ENCODE measurements around the gene VWC2L.

Gene VWC2L

DNA sequence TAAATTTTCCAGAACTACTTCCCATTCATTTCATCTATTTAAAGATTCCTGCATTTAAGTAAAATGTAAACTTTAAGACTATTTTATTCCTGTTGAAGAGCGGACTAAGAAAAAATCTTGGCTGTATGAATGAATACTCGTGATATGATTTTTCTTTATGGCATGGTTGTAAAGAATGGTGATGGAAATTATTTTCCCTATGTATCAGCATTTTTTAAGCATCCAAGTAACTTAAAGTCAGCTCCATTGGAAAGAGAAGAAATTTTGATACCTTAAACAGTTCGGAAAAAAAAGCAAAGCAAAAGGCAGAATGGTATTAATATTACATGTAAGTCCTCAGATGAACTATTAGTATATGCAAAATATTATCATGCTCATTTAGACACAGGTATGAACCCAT, 58.9 kb downstream of the VWC2L start:
- DNase-seq, result no peak

DNA sequence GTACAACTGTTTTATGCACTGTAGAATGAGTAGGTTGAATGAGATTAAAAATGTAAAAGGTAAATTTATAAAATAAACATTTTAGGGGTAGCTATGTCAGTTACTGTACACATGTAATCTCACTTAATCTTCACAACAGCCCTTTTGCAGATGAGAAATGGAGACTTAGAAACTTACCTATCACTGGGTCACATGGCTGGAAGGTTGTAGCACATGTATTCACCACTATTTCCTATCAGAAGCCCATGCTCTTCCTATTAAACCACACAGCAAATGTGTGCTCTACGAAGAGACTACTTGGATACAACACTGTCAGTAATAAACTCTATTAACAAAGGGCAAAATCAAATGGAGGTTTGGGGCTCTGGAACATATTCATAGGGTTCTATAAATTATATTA, 60.5 kb downstream of the VWC2L start:
- no peak for DNase-seq

DNA sequence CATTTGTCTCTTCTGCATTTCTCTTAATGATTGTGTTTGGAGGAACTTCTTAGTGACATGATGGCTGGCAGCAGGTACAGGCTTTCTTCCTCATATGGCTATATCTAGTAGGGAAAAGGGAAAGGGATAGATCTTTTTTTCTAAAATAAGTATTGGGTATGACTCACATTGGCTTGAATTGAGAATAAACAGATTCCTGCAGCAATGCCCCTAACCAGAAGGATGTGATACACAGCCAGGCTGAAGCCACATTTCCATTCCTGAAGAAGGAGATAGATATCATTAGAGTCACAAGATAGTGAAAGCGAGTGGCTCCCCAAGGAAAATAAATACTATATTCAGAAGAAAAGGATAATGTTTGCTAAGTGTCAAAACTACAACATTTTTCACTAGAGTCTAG, 61.1 kb downstream of the VWC2L start:
- no peak for DNase-seq

DNA sequence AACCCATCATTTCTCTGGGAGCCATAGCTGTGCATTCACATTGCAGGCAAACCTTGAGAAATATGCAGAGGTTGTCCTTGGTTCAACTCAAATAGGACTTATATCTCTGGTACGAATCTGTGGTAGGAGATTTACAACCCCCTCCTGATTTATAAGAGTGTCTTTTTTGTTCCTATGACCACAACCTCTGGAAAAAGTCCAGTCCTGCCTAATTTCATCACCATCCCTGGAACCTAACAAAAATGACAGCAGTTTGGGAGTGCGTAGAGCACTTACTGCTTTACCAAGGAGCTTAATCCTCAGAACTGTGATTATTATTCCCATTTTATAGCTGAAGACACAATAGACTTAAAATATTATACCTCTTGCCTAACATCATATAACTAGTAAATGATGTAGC, 66.5 kb downstream of the VWC2L start:
- DNase-seq, result no peak

DNA sequence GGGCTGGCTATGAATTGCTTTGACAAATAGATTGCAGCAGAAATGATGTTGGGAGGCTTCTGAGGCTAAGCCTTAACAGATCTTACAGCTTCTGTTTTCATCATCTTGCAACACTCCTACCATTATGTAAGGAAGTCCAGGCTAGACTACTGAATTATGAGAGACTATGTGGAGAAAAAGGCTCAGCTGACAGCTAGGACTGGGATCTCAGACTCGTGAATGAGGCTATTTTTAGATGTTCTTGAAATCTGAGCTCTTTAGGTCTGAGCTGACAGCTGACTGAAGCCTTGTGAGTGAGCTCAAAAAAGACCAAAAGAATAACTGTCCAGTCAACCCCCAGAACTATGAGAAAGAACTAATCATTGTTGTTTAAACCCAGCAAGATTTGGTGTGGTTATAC, 70.3 kb downstream of the VWC2L start:
- DNase-seq, result no peak

DNA sequence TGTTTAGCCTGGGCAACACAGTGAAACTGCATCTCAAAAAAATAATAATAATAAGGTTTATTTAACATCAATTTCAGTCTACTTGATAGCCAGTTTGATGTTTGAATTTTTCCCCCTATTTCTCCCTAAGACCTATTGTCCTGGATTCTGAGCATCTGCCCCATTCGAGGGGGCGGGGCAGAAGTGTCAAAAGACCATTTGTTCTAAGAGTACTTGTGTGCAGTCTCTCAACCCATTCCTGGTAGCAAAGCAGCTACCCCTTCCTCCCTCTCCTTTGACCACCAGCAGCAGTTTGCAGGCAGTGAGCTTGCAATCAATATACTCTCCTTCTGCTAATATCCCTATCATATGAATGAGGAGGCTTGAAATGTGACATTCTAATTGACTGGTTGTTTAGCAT, 71.9 kb downstream of the VWC2L start:
- DNase-seq, result no peak

DNA sequence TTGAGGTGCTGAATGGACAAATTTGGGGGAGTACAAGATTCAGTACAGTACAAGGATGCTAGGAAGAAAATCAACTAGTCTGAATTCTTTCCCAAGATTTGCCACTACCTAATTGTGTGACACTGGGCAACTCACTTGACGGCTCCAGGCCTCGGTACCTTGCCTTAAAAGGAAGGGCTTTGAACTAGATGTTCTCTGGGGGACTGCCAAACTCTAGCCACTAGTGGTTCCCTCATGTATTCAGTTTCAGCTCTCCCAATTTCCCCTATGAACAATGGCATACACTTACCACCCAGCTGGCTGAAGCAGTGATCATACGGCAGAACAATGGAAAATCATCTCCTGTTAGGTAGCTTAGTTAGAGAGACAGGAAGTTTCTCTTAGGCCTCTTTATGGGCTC, 73.4 kb downstream of the VWC2L start:
- no peak for DNase-seq

DNA sequence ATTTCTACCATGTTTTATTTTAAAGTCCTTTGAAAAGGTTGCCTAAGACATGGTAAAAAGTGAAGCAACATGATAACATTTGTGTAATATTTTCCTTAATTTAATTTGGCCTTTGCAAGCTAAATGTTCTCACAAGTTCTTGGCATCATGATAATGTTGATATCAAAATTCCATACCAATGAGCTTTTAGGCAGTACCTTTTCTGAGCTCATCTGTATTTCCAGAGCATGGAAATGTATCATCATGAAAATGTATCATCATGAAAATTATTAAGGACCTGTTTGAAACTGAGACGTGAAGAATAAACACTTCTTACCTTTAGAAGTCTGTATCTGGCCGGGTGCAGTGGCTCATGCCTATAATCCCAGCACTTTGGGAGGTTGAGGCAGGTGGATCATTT, 73.8 kb downstream of the VWC2L start:
- DNase-seq, result no peak

DNA sequence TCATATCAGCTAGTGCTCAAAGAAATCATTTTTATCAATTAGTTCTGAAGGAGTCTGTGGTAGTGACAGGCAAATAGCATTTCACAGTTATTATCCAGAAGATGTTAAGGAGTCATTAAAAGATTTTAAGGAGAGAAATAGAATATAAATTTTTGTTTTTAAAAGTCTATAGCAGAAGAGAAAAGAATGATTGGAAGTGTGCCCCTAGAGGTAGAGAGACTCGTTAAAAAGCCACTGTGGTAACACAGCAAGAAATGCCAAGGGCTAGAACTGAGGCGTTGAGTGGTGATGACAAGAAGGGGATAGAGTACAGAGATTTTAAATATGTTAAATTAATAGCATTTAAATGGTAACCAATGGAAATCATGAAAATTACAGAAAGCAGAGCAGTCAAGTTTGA, 78.3 kb downstream of the VWC2L start:
- DNase-seq, result no peak

DNA sequence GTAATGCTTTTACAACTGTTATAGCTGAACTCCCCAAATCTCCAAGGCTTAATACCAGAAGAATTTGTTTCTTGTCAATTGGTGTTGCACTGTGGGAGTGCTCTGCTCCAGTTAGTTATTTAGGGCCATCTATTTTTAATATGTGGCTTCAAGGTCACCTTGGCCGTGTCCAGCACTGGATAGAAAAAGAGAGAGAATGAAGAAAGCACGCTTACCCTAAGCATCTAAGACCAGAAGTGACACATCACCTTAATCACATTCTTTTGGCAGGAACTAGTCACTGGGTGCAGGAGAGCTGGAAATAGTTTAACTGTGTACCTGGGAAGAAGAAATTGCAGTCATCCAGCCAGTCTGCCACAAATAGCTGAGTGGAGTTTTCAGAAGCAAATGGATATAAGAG, 78.8 kb downstream of the VWC2L start:
- no peak for DNase-seq

DNA sequence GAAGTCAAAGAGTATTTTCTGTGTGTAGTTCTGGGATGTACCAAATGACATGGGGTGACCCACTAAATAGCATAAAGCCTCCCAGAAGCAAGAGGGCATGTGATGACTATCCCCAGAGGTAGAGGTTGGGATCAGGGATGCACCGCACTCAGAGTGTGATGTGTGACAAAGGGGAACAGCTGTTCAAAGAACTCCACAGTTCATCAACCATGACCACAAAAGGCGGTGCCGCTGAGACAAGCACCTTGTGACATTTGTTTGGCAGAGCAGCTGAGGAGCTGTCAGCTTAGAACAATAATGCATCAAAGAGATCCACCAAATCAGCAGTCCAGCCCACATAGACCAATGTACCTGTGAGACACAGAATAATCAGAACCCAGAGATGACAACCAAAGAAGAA, 81.3 kb downstream of the VWC2L start:
- no peak for DNase-seq

DNA sequence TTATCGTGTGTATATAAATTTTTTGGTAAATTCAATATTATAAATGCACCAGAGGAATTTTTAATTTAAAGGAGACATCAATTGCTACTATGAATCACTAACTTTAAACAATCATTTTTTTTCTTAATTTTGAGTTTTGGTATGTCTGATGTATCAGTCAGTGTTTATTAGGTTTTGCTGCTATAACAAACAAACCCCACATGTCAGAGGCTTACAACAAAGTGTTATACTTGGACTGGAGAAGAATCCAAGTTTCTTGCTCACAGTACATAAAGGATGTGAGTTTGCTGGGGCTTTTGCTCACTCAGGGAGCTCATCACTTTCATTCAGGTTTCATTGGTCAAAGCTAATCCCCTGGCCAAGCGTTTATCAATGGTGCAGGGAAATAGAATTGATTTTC, 81.8 kb downstream of the VWC2L start:
- DNase-seq, result no peak

DNA sequence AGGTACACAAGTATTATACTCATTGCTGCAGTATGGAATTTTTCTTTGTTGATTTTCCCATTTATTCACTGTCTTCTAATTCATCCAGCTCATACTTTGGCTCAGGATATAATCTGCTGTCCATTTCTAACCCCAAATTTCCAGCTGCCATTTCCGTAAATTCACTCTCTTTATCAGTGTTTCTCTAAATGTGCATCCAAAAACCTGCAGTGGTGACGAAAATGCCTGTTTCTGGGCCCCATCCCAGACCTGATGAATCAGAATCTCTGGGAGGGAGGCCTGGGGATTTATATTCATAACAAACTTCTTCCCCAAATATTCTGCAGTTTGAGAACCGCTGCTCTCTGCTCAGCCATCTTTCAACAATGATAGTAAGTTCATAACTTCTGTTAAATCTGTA, 86.6 kb downstream of the VWC2L start:
- DNase-seq, result no peak

DNA sequence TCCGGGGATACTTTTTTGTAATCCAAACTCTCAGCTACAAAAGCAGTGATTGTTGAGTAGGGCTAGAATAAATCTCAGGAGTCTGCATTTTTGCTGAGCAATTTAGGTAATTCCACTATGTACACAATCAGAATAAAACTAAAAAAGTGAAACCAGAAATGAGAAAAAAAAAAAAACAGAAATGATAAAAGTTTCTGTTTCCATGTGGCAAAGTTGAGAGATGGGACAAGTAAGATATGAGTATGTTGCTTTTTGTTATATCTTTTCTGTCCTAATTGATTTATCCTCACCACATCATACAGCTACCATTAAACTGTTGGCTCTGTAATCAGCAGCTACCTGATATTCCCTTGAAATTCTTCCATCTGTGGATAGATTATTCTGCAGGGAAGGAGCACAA, 92.7 kb downstream of the VWC2L start:
- no peak for DNase-seq

DNA sequence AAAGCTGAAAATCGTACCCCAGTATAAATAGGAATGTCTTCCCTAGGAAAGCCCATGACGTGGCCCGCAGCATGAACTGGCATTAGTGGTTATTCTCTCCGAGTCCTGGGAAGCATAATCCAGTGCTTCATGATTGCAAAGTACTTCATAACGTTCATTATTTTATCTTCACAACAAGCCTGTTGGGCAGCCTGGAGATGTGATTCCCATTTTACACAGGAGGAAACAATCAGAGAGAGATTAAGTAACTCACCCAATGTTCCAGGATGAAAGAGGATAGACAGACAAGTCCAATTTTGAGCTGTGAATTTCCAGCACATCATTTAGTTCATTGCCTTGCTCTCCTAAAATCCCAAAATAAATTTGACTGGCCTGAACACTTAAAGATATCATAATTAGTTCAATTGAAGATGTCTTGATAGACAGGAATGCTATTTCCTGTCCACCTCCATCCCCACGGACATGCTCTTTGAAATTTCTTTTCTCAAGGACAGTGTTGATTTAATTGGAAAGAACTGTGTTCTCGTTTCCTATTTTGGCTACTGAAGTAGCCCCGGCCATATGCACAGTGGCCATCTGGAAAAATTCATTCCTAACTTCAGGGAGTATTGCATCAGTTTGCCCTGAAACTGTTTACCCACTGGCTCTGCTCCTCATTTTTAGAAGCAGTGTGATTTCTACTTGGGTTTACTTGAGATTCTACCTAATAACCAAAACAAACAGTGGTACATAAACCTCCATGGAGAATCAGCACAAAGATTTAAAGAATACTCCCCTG, 93.9 kb downstream of the VWC2L start:
- no peak for DNase-seq

DNA sequence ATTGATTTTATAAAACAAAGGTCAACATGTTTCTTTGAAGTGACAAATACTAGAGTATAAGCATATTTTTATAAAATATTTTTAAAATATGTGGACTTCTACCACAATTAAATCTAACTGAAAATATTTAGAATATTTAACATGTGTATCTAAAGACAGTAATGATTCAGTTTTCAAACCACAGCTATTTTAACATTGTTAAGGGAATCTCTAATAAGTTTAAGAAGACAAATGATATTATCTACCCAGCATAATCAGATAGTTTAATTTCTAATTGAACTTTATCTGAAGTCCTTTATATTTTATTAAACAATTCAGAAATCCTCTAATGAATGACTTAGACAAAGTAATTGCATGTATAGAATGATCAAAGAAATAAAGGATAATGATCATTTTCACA, 96.2 kb downstream of the VWC2L start:
- DNase-seq, result no peak

DNA sequence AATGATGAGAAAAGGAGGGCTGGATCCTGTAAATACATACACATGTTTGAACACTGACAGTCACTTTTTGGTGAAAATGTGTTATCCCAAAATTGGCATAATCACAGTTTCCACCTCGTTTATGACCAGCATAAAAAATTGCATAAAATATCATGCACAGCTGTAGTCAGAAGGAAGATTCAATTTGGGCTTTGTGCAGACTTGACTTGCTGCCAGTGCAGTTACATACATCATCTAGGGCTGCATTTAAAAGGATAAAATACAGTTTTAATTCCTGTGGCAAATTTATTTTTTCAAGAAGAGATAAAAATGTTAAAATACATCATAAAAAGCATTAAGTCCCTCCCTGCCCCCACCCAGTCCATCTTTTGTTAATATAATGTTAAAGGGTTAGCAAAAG, 103.8 kb downstream of the VWC2L start:
- DNase-seq, result no peak

DNA sequence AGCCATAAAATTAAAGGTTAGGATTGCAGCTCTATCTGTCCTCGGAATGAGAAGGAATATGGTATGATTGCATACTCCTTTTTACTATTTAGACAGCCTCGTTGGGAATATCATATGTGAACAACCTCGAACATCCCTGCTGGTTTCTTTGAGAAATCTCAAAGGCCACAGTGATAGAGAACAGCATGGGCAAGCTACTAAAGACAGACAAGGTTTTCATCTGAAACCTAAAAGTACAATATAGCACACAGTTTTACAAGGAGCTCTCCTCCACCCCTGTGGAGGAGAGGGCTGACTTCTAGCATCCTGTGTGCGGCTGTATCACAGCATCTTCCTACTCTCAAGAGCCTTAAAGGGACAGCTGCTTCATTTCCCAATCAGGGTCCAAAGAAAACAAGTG, 104.3 kb downstream of the VWC2L start:
- no peak for DNase-seq

DNA sequence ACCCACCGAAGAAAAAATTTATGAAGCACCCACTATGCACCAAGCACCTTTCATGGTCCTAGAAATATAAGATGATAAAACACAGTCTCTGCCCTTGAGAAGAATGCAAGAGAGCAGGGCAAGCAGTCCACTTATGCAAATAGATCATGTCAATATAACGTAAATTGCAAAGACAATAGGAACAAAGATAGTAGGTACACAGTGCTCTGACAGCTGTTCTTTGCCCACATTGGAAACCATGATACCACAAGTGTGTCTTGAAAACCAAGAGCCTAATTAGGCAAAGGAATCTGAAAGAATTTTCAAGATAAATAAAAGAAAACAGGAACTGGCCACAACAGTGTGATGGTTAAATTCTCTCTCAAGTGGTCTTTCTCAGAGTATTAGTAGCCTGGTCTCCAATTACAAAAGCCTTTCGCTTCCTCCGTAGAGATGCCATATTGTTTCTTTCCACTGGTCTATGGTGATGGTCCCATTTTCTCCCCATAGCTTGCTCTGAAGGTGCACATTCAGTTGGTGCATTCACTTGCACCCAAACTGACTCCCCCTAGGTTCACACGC, 108.5 kb downstream of the VWC2L start:
- no peak for DNase-seq

DNA sequence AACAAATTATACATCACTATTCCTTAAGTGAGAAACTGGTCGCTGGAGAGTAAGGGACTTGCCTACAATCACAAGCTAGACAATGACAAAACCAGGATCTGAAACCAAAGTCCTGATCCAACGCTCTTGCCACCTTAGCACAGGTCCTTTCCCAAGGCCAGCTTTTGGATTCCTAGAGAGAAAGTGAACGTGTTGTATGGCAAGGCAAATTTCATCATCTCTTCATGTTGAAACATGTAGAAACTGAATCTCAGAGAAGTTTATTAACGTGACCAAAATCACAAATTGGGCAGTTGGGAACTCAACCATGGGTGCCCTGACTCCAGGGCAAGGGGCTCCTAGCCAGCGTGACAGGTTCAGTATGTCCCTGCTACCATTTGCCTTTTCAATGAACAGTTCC, 118.2 kb downstream of the VWC2L start:
- no peak for DNase-seq

DNA sequence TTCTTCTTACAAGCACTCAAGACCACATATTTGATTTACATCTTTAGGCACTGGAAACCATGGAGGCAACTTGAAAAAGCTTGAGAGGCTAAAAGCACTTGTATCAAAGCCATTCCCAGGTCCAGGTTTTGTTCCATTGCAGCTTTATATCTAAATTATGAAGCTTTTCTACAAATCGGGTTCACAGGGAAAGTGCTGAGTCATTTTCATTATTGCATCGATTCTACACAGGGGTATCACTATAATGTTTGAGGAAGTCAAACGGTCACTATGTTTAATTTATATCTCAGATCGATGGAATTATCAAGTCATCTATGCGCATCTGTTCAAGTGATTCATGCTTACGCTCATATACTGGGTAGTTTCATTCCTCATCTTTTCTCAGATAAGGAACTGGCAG, 118.7 kb downstream of the VWC2L start:
- no peak for DNase-seq

DNA sequence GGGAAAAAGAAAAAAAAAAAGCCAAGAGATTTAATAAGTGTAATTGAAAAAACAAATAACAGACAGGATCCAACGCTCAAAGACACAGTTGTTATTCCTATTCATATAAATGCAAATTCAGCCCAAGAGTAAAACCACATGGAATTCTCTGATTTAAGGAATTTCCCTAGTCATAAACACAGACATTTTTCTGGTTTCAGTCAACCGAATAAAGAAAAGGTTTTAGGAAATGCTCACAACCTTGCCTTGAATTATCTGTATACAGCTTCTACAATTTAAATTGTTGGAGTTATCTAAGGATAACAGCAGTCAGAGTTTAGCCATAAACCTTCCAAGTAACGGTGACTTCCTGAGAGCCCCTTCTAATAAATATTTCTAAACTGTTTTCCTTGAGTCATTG, 122.7 kb downstream of the VWC2L start:
- no peak for DNase-seq

DNA sequence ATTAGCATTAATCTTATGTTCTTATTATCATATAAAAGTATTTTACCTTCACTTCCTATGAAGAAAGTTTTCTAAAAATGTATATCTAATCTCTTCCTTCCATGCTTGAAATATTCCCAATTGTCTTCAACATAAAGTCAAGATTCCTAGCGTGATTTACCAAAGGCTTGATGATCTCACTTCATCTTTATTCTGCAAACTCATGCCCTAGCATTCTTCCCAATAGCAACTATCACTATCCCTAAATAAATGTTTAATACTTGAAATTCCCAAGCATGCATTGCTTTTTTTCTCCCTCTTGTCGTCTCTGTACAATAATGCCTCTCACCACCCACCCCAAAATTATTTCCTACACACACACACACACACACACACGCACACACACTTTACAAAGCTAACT, 125.8 kb downstream of the VWC2L start:
- no peak for DNase-seq

DNA sequence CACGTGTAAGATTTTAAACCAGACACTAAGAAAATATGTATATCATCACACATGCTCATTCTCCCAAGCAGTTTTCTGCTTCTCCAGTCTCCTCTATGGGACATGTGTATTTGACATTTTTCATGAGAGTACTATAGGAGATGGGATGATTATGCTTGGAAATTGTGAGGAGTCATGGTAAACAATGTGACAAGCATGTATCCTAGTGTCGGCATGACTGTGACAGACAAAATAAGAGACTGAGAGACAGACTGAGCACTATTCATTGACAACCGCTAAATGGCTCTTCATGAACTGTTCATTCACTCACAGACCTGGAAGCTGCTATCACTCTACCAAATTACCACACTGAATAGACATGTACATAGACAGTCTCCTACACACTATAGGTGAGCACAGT, 127.1 kb downstream of the VWC2L start:
- no peak for DNase-seq

DNA sequence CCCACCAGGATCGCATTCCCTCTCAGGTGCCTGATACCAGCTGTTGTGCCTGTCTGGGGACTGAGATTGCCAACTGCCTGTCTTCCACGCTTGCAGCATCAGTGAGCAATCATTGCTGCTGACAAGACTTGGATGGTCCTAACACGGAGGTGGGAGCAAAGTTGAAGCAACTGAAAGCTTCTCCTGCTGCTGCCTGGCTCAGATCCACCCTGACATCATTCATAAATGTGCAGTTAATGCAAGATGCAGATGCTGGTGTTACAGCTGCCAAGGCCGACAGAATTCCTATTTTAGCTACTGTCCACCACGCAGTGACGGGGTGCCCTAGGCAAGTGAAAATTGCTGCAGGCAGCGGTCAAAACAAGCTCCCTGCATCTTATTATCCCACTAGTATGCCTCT, 131.4 kb downstream of the VWC2L start:
- DNase-seq, result no peak
